ENCODE results near the gene KLF11.
A peak's percentile ranks its signal among the peaks of the same experiment; 100 is the strongest.
"Not testable (repeated sequence)": the region's sequence is repeated elsewhere in the genome, so short reads cannot be mapped to it uniquely, and the experiment has no call there.

The KLF11 gene

GRCh38 chr2:10027660-10028330, 15.6 kb upstream of the KLF11 start:
- no peak for DNase-seq

GRCh38 chr2:10028407-10028987, 14.9 kb upstream of the KLF11 start:
- DNase-seq, result no peak

DNA sequence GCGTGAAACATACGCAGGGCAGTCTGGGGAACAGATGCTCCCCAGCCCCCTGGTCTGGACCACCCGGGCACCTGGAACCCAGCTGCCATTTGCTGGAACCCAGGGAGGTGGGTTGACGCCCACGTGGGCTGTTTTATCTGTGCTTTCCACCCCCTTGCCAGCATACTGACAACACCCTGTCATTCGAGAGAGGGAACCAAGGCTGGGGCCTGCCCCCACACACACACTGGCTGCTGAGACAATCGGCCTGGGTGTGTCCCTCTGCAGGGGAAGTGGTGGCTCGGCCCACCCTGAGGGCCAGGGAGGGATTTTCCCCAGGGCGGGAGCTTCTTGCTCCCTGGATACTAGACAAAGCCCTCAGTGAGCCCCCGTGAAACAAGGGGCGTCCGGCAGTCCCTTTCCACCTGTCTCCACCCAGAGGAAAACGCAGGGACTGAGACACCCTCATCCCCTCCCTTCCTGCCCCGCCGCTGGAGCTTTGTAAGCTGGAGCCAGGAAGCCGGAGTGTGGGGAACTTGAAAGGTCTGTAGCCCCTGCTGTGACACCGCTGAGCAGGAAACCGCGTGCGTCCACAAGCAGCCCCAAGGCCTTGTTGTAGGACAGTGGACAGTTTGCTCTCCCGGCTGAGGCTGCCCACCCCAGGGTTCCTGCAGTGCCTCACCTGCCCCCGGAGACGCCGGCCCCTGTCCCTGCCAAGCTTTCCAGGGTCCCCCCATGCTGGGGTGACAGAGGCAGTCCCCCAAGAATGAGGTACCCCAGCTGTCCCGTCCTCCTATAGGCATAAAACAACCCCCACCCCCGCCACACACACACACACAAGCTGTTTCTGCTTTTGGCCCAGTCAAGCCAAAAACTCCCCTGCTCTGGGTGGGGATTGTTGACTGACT, 14.1 kb upstream of the KLF11 start:
- no peak for DNase-seq

DNA sequence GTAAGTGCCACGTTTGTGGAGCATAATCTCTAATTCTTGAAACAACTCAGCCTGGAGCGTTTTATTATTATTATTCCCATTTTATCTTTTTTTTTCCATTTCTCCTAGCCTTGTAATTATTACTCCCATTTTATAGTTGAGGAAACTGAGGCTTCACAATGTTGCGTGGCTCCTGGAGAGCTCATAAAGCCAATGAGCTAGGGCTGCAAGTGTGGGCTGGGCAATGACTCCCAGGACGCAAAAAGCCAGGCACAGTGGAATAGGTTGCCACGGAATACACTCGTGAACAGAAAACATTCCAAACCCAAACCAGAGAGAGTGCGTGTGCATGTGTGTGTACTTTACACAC, 13.5 kb upstream of the KLF11 start:
- no peak for DNase-seq

DNA sequence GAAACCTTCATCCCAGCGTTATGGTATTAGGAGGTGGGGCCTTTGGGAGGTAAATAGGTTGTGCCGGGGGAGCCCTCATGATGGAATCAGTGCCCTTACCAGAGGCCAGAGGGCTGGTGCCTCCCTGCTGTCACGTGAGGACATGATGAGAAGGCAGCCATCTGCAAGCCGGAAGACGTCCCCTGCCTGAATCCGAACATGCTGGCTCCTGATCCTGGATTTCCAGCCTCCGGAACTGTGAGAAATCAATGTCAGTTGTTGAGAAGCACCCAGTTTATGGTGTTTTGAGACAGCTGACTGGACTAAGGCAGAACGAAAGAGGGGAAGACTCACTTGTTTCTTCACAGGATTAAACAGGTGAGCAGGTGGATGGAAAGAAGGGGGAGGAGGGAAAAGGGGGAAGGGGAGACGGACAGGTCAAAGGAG, 13.0 kb upstream of the KLF11 start:
- DNase-seq, result no peak

DNA sequence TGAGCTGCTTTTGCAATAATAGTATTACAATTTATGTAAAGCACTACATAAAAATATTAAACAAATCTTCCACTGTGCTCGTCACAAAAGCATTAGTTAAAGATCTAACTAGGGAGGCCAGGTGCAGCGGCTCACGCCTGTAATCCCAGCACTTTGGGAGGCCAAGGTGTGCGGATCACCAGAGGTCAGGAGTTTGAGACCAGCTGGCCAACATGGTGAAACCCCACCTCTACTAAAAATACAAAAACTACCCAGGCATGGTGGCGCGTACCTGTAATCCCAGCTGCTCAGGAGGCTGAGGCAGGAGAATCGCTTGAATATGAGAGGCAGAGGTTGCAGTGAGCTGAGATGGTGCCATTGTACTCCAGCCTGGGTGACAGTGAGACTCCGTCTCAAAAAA, 12.6 kb upstream of the KLF11 start:
- not testable (repeated sequence) for DNase-seq

- DNase-seq, result no peak
Measured at GRCh38 chr2:10031886-10032745, 11.2 kb upstream of the KLF11 start.

DNA sequence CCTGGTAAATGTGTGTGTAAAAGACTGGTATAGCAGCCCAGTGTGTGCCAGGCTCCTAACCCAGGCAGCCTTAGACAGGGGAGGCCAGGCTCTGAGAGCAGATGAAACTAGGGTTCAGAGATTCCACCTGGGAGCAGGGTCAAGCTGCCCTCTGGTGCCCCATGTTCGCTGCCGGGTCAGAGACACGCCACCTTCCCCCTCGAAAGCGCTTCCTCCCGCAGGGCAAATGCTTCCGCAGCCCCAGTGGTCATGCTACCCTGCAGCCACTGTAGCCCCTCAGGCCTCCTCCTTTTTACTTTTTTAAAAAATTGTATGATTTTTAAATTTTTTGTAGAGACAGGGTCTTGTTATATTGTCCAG, 10.6 kb upstream of the KLF11 start:
- DNase-seq, result no peak

- no peak for DNase-seq
Measured at GRCh38 chr2:10033251-10034006, 9.9 kb upstream of the KLF11 start.

DNA sequence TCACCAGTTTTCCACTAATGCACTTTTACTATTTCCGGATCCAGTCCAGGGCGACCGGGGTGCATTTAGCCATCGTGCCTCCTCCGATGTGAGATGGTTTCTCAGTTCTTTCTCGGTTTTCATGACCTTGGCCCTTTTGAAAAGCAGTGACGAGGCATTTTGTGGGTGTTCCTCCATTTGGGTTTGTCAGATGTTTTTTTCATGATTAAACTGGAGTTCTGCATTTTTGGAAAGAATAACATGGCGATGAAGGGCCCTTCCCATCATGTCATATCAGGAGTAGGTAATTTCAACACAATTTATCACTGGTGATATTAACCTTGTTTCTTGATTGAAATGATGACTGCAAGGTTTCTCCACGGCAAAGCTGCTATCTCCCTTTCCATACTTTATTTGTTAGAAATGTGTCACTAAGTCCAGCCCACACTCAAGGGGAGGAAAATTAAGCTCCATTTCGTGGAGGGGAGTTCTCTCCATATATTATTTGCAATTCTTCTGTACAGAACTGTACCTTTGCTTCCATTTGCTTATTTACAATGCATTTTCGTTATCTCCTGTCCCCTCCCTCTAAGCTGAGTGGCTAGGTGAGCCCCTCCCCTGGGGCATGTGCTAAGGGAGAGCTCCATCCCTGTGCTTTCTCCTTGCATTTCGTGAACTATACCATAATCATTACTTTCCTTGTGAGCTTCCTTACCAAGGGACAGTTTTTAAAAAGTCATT, 8.9 kb upstream of the KLF11 start:
- DNase-seq, result no peak

- no peak for DNase-seq
Measured at GRCh38 chr2:10035053-10035422, 8.3 kb upstream of the KLF11 start.

- no peak for DNase-seq
Measured at GRCh38 chr2:10035633-10036032, 7.7 kb upstream of the KLF11 start.

- peak; percentile 28 for DNase-seq
Measured at GRCh38 chr2:10036095-10036884, 7.1 kb upstream of the KLF11 start.

DNA sequence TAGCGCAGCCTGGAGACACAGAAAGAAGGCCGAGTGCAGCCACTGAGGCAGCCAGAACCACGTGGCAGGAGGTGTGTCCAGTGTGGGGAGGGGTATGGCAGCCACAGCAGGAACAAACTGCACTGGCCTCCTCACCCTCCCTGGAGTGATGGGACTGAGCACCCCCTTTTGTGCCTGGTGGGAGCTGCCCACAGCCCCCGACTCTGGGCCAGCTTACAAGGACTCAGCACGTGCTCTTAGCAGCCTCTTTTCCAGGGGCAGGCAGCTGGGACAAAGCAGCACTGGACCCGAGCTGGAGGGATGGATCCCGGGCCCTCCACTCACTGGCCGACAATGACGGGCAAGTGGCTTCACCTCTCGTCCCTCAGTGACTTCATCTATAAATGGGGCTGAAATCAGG, 5.2 kb upstream of the KLF11 start:
- DNase-seq, result no peak

DNA sequence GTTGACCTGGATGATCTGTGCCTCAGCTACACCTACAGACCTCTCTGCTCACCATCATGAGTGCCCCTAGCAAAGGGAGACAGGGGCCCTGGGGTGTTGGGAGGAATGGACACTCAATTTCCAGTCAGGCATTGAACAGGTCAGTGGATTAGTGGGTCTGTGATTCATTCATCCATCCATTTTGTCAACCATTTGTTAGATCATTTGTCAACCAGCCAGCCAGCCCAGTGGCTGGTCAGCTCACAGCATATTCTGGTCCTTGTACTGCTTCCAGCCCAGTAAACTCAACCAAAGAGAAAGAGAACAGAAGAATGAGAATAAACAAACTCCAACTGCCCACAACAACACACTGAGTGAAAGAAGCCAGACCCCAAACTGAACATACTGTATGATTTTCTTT, 4.6 kb upstream of the KLF11 start:
- DNase-seq, result no peak

- no peak for DNase-seq
Measured at GRCh38 chr2:10039658-10040410, 3.5 kb upstream of the KLF11 start.

GRCh38 chr2:10041711-10042110, 1.6 kb upstream of the KLF11 start:
- no peak for DNase-seq

DNA sequence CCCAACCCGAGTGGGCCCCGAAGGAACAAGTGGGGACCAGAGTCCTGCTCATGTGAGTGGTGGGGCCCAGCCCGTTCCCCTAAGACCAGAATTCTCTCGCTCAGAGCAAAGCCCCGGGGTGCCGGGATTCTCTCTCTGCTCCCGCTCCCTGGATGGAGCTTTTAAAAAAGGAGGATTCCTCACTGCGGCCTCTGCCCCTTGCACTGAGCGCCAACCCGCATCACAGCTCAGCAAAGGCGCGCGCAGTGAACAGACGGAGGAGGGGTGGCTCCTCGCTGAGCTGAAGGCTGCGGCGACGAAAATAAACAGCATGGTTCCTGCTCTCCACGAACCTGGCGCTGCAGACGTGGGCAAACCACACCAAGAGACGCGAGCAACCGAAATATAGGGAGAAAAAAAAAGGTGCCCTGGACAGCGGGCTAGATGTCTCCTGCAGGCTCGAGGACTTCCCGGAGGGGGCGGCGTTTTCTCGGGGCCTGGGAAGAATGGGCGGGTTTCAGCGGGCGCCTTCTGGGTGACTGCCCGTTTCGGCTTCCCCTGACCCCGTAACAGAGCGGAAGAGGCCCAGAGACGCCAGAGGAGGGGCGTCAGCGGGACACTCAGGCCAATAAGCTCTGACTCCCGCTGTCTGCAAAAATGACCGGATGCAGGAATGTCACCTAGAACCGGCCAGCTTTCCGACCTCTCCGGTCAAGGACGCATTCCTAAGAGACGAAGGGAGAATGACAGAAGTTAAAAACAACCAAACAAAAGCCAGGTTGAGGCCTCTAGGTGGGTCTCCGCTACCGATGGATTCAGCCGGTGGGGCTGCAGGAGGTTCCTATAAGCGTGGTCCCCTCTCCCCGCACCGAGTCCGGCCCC, 819 bp upstream of the KLF11 start:
- DNase-seq, result no peak

DNA sequence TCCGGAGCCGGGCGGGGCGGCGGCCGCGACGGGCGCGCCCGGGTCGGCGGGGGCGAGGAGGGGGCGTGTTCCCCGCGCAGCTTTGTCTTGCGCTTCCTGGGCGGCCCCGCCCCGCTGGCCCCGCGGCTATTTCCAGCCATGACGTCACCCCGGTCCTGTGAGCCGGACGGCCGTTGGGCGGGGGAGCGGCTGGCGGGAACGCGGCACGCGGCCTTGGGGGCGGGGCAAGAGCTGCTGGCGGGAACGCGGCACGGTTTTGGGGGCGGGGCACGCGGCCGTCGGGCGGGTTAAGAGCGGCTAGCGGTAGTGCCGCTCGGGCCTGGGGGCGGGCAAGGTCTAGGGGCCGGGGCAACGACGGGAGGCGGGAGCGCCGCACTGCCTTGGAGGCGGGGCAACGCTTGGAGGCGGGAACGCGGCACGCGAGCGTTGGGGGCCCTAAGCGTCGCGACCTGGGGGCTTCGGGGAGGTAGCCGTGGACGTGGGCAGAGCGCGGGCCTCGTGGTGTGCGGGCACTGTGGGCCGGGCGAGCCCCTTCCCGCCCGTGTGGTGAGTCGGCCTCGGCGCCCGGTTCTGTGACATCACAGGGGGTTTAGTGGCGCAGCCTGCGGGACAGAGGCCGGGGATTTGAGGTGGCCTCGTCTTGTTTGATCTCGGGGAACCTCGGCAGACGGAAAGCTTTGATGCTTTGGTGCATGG, 704 bp downstream of the KLF11 start:
- DNase-seq, result peak; percentile 95

Data from activated CD4-positive, alpha-beta T cell treated with anti-CD3 and anti-CD28 coated beads for 1 hour (primary cell).